Activated CD4-positive, alpha-beta T cell treated with anti-CD3 and anti-CD28 coated beads for 48 hours (primary cell): Measurements from ENCODE around the gene TMED9.

Source experiments
- DNase-seq: peaks from one replicate; pipeline ENCODE4 v3.0.0-alpha.2; 2020

The TMED9 gene

DNA sequence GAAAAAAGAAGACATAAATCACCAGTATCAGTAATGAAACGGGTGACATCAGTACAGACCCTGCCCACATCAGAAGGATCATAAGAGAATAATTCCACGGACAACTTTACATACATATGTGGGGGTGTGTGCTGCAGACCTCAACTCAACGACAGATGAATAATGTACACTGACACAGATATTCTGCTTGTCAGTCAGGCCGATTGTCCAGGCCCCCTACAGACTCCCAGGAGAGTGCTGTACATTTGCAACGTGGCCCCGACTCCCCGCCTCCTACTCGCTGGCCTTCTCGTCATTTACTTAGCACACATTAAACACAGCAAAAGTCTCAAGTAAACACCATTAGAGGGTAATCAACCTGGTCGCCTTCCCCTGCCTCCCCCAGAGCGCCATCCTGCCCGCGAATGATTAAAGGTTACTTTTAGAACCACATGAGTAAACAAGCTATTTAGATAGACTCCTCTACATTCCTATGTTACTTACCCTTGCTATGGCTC is 3.5 kb upstream of the TMED9 start:
- peak; percentile 19 for DNase-seq

DNA sequence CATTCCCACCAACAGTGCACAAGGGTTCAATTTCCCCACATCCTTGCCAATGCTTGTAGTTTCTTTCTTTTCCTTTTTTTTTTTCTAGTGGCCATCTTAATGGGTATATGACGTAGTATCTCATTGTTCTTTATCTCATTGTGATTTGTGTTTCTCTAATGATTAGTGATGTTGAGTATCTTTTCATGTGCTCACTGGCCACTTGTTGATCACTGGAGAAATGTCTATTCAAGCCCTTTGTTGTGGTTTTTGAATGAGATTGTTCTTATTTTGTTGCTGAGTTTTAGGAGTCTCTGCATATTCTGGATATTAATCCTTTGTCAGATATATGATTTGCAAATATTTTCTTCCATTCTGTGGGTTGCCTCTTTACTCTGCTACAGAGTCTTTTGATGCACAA is 1.6 kb upstream of the TMED9 start:
- no peak for DNase-seq

- DNase-seq: no peak
These were observed 353 bp upstream of the TMED9 start for GRCh38 chr5:177591690-177592009.

- no peak for DNase-seq
These were observed 902 bp downstream of the TMED9 start for GRCh38 chr5:177592905-177593304.

GRCh38 chr5:177593511-177593910 is 1.5 kb downstream of the TMED9 start:
- DNase-seq: no peak

DNA sequence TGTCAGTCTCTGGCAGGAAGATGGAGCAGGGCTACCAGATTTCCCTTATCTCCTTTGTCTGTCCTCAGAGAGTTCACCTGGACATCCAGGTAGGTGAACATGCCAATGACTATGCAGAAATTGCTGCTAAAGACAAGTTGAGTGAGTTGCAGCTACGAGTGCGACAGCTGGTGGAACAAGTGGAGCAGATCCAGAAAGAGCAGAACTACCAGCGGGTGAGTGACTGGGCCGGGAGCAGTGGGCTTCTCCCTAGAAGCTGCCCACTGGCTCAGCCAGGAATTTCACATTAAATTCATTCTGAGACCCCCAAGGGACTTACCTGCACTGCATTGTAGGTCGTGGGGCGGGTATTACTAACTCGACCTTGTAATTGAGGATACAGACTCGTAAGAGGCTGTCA is 2.1 kb downstream of the TMED9 start:
- DNase-seq: no peak

- DNase-seq: no peak
These were observed 3.1 kb downstream of the TMED9 start for GRCh38 chr5:177595026-177595585.

DNA sequence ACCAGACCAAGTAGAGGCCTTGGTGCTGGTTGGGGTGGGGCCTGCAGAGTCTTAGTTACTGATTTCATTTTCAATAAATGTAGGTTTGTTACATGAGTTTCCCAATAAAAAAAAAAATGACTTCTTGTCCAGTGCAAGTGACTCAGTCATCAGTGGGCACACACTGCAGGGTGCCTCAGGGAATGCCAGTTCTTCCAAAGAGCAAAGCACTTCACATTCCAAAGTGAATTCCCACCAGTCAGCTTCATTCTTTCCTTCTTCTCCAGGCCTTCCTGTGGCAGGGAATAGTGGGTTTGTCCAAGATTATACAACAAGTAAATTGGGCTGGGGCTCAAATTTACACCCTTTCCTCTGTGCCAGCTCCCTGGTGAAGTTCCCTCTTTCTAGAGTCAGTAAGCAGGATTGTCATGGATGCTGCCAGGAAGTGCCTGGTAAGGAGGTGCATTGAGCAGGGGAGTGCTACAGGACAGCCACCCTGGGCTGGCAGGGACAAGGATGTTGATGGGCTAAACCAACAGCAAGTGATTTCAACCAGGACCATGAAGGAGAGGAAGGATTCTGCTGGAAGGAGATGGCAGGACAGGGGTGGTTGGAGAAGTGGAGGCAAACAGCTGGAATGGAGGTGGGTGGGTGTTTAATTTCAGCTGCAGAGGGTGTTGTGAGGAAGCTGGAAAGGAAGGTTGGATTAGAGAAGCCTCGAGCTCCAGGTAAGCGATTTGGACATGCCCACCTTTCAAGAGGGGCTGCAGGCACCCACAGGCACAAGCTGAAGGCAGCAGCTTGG is 4.2 kb downstream of the TMED9 start:
- DNase-seq: no peak

GRCh38 chr5:177596775-177597238 is 4.8 kb downstream of the TMED9 start:
- DNase-seq: no peak

- no peak for DNase-seq
These were observed 6.5 kb downstream of the TMED9 start for GRCh38 chr5:177598477-177598876.

GRCh38 chr5:177599731-177600507 is 7.9 kb downstream of the TMED9 start, which contains the start of gene B4GALT7:
TSS of gene B4GALT7 (plus strand) at chr5:177600132. CDS start at chr5:177600211, 79 bp downstream.
- peak; percentile 90 for DNase-seq

DNA sequence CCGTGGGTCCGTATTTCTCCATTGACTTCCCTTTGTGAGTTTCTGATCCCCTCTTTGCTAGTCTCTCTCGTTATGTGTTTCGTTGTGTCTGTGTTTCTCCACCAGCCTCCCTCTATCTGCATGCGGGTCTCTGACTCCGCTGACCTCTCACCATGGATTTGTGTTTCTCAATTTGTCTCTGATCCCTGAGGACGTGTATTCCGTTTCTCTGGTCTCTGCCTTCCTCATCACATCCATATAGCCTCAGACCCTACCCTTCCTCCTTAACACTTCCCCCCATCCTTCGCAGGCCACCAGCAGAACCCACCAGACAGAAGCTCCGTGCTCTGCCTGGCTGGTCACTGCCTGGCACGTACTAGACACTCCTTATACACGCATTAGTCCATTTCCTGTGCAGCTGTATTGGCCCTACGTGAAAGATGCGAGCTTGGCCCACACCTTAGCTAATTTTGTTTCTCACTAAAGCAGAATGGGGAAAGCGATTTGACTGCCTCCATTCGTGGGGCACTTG is 8.6 kb downstream of the TMED9 start:
- DNase-seq: no peak

- no peak for DNase-seq
These were observed 9.1 kb downstream of the TMED9 start for GRCh38 chr5:177601126-177601525.

GRCh38 chr5:177601577-177602457 is 9.8 kb downstream of the TMED9 start:
- no peak for DNase-seq

DNA sequence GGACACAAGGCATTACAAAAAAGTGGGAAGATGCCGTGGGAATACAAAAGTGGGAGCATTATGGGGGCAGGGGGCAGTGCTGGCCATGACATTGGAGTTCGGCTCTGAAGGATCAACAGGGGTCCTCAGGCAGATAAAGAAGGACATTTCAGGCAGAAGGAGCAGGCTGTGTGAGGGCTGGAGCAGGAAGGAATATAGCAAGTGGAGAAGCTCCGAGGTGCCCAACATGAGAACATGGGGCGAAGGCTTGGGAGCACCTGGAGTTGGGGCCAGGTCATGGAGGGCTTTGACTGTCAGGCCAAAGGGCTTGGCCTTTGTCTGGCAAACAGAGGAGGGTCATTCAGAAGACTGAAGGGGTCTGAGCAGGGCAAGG is 10.4 kb downstream of the TMED9 start:
- DNase-seq: no peak

DNA sequence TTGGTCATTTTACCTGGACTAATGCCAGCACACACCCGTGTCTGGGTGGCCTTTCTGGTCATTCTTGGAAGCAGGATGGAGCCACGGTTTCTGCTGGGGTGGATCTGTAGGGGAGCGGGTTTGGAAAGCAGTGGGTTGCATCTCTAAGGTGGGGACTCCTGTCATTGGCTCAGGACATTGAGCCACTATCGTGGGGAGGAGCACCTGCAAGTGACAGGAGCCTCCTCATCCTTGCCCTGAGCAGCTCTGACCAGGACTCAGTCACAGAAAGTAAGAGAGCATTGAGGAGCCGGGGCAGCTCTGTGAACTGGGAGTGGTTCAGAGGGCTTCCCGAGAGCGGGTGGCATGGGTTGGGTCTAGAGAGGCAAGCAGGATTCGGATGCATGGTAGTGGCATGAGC is 11.6 kb downstream of the TMED9 start:
- no peak for DNase-seq

GRCh38 chr5:177604116-177604521 is 12.1 kb downstream of the TMED9 start:
- DNase-seq: no peak

GRCh38 chr5:177604656-177605055 is 12.7 kb downstream of the TMED9 start:
- DNase-seq: no peak

DNA sequence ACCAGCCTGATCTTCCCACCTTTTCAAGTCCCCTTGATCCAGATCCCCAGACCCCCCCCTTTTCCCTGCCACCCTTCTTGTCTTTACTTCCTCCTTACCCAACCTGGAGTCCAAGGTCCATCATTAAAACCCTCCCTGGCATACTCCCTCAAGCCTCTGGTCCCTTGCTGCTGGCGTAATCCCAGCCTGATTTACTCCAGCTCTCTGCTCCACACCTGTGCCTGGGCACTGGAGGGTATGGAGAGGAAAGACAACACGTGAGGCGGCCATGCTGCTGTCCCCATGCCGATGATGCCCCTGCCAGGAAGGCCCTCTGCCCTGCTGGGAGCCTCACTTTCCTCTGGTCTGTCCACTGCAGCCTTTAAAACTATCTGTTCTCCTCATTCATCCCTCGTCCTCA is 13.1 kb downstream of the TMED9 start:
- no peak for DNase-seq

- DNase-seq: no peak
These were observed 13.7 kb downstream of the TMED9 start for GRCh38 chr5:177605667-177606066.

DNA sequence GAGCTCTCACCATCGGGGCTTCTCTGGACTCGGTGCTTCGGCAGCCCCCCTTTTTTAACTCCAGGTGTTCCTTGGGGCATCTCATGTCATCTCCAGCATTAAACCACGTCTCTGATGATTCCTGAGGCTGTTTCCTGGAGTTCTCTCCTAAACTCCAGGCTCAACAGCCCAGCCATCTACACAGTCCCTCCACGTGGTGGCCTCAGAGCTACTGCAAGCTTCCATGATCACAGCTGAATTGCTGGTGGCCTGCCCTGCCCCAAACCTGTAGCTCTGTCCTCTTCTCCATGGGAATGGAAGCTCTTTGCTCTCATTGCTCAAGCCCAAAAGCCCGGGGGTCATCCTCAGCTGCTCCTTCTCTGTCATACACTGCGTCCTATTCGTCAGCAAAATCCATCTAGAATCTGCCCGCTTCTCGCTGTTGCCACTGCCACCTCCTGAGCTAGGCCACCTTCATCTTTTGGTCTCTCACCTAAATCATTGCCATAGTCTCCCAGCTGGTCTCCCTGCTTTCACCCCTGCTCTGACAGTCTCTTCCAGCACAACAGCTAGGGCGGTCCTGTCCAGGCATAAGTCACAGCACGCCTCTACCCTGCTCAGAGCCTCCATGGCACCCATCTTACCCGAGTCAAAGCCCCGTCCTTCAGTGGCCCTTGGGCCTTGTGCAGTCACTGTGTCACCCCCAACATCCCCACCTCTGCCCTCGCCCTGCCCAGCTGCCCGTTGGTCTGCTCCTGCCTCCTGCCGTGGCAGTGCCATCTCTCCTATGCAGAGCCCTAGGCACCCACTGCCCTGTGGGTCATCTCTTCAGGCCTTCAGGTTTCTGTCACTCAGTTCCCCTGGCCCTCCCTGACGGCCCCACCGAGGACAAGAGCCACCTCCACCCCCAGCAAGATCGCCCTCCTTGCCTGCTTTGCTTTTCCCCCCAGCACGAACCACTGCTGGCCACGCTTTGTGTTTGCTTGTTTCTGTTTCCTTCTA is 14.4 kb downstream of the TMED9 start:
- DNase-seq: no peak
